ENCODE results near the gene TLX1.

GRCh38 chr10:101123815-101124617 lies 7.1 kb upstream of the TLX1 start:
- TF ChIP-seq EP300 (IDR thresholded peaks at IDR 0.05; ENCODE audit: low read length) = no peak
- TF ChIP-seq KDM4B (IDR thresholded peaks at IDR 0.05; ENCODE audit: borderline replicate concordance in 2 of 2, low read depth in 1 of 2) = no peak
- TF ChIP-seq RBM22 (IDR thresholded peaks at IDR 0.05; ENCODE audit: low read depth, low read length, poor library complexity, severe bottlenecking) = no peak
- no peak for TF ChIP-seq U2AF1 (optimal IDR thresholded peaks at IDR 0.05; ENCODE audit: low read depth, low read length)
- TF ChIP-seq, protein P1, sequence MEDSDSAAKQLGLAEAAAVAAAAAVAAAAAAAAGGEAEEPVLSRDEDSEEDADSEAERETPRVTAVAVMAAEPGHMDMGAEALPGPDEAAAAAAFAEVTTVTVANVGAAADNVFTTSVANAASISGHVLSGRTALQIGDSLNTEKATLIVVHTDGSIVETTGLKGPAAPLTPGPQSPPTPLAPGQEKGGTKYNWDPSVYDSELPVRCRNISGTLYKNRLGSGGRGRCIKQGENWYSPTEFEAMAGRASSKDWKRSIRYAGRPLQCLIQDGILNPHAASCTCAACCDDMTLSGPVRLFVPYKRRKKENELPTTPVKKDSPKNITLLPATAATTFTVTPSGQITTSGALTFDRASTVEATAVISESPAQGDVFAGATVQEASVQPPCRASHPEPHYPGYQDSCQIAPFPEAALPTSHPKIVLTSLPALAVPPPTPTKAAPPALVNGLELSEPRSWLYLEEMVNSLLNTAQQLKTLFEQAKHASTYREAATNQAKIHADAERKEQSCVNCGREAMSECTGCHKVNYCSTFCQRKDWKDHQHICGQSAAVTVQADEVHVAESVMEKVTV (CRISPR knock-in tag; IDR thresholded peaks at IDR 0.05) = no peak
- no peak for TF ChIP-seq NR1H2 (CRISPR knock-in tag; IDR thresholded peaks at IDR 0.05)
